HG03064 (cell line): ENCODE data around the gene VPS13C.

Source experiments
- ATAC-seq: cut with Tn5 transposase; IDR thresholded peaks from one replicate; pipeline ENCODE4 v1.9.1; 2021; ENCODE audit warnings: low read depth; ENCODE audit not compliant: unreplicated experiment

The VPS13C gene

DNA sequence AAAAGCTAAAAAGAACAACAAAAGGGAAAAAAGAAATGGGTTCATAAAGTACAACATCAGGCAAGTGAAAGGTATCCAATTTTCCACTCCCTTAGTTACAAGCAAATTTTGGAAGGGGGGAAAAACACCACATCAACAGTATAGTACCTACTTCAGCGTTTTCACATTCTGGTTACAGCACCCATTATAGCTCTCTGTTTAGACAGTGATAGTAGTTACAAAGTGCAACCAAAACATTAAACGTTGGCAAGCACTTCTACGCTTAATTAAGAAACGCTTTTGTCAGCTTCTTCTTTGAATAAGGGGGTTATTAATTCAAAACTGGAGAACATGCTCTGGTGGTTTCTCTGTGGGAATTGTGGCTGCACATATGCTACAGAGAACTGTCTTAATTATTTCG, 180.2 kb downstream of the VPS13C start:
- ATAC-seq: no peak

DNA sequence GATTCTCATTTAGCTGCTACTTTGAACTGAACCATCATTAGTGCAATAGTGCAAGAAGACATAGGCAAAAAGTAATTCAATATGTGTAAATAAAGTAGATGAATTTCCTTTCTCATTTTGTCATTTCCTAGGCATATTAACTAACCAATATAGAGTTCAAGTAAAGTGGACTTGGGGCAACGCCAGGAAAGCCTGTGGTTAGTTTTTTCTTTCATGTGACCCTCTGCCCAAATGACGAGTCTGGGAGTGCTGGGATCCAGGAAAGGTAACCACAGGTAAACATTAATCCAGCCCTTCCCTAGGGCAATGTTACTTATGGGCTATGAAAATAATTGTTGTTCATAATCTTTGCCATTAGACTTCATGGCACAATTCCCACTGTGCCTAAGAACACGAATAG, 181.0 kb downstream of the VPS13C start:
- ATAC-seq: no peak

DNA sequence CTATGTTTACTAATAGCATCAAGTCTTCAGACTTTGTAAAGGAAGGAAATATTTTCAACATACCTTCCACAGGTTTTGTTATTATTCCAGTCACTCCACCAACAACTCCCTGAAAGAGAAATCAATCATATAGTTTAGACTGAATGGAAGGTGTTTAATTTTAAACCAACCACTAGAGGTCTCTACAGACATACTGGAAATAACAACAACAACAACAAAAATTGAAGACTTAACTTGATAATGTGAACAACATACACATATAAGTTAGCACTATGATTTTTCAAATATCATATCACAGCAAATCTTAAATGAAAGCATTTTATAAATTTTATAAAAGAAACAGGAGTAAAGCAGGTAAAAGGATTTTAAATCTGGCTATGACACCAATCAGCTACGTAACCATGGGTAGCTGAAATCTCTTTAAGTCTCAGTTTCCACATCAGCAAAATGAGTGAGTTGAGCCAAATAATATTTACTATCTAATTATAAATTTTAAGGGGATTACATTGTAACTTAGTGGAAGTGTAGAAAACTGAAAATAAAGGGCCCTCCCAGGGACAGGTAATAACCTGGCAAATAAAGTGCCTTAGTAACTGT, 188.2 kb downstream of the VPS13C start:
- no peak for ATAC-seq

DNA sequence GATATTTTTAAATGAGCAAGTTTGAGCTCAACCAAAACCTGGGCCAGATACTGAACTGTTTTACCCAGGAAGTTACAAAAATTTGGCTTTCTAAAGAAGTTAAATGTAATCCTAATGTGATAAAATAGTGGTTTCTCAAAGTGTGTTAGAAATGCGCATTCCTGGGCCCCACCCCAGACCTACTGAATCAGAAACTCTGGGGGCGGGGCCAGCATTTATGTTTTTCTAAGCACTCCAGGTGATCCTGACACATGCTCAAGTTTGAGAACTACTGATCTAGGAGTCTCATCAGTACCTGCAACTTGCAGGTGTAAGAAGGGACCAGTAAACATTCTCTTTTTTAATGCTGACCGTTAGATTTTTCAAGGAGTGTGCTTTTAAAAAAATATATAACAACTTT, 190.6 kb downstream of the VPS13C start:
- ATAC-seq: no peak

DNA sequence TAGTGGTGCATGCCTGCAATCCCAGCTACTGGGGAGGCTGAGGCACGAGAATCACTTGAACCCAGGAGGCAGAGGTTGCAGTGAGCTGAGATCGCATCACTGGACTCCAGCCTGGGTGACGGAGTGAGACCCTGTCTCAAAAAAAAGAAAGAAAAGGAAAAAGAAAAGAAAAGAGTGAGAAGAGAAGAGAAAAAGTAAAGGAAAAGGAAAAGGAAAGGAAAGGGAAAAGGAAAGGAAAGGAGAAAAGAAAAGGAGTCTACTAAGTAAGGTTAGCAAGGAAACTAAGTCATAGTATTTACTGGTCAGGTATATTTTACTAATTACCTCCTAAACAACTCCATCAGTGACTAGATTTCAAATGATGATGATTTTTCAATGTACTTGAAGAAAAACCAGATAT, 198.3 kb downstream of the VPS13C start:
- no peak for ATAC-seq

DNA sequence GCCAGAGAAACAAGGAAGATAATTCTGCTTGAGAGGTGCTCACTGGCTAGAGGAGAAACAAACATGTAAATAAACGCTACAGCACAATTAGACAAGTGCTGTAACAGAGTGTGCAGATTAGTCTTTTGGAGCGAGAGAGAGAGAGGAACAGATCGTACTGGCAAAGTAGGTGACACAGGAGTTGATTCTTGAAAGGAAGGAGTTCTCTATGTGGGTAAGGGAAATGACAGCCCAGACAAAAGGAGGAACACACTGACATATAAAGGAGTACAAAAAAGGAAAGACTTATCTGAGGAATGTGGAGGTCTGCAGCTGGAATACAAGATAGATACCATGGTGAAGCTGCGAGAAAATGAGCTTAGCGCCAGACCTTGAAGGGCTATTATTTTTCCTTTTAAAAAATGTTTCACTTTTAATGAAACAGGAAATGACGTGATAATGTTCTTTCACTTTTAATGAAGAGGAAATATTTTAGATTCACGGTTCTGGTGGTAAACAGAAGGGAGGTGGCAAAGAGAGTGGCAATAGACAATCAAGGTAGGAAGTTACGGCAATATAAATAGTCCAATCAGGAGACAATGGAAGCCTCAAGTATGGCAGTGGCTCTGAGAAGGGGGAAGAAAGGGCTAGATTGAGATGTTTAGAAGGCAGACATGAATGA, 202.9 kb downstream of the VPS13C start:
- ATAC-seq: no peak

DNA sequence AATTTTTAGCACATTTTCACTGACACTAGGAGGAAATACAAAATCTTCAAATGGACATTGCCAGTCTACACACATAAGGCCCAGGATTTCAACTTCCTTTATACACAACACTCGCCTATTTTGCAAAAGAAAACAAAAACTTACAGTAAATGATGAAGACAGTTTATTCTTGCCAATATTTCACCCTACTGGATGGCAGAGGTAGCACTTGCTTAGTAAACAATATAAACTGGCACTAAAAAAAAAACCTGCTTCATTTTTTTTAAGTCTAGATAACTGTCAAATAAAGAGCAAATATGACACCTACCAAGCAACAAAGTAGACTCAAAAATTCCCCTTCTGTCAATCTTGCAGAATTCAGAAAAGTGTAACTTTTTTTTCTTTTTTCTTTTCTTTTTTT, 204.0 kb downstream of the VPS13C start:
- no peak for ATAC-seq

DNA sequence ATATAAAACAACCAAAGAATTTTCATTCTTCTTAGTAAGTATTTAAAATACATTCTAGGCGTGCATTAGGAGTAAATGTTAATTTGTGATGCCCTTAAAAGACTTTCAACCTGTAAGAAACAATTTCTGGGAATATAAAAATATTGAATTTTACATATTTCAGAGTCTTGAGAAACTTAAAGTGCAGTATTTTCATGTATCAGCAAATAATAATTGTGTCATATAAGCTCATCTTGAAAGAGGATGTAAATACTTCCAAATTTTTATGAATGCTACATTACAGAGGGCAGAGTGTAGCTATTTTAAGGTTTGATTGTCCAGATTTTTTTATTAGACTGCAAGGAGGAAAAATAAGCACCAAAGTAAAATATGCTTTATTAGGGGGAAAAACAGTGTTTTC, 207.1 kb downstream of the VPS13C start:
- ATAC-seq: no peak

DNA sequence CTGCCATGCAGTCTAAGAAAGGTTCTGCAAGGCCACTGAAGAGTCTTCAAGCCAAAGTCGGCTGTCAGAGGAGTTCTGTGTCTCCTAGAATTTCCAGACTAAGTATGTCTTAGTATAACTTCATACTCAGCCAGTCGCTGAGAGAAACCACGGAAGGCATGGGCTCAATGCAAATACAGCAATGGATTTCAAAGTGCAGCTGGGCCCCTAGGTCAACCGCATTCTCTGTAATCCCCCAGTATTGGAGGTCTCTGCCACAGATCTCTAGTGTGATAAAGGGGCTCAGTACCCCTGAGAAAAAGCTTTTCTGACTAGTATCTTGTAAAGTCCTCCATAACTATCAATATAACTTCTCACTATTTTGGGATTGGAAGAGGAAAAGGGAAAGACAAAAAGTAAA, 208.3 kb downstream of the VPS13C start:
- ATAC-seq: no peak

DNA sequence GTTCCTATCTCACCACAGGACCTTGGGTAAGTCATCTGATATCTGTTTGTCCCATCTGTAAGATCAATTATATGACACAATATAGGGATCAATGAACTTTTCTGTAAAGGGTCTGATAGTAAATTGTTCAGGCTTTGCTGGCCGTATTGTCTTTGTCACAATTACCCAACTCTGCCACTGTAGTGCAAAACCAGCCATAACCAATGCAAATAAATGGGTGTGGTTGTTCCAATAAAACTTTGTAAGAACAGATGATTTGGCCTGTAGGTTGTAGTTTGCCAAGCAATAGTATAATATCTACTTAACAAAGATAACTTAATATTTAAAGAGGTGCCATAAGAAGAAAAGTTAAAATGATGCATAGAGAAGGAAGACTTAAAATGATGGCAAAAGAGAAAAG, 210.8 kb downstream of the VPS13C start:
- ATAC-seq: no peak

DNA sequence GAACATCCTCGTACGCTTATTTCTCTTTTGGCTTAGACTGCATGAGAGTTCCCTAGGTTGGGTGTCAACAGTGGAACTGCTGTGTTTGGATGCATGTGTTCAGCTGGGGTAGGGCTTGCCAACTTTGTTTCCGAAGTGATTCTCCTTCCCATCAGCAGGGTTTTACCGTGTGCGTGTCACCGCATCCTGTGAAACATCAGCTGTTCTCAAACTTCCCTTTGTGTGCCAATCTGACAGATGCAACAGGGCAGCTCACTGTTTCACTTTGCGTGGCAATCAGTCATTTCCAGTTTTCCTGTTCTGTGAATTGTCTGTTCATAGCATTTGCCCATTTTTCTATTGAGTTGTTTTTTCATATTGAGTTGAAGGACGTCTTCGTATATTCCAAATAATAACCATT, 218.8 kb downstream of the VPS13C start:
- no peak for ATAC-seq

DNA sequence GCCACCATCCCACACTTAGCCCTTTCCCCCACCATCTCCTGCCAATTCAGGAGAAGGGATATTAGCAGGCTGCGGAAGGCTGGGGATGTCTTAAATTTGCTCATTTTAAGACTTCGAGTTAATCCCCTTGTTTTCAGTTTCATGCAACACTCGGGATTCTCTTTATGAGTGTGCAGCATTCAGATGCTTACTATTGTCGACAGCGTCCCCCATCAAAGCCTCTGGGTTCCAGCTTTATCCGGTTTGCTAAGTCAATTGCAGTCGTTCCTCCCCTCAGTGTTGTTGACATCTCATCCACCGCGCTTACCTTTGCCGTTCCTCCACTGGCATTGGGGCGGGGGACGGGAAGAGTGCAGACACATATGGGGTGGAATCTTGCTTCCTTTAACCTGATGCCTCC, 220.2 kb downstream of the VPS13C start:
- ATAC-seq: no peak

DNA sequence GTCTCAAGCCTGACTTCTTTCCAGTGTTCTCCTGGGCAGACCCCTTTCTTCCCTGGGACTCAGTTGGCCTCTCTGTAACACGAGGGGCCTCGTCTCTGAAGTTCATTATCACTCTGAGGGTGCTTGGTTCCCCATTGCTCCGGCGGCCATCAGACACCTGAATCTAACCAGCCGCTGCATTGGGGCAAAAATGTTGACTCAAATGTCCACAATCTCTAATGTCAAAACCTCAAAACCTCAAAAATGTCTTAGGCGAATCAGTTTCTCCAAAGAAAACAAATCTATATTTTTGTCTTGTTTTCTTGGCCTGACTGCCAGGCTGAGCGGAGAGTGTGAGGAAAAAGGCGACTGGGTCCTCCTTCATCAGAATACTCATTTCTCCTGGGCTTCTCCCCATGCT, 220.7 kb downstream of the VPS13C start:
- ATAC-seq: no peak

DNA sequence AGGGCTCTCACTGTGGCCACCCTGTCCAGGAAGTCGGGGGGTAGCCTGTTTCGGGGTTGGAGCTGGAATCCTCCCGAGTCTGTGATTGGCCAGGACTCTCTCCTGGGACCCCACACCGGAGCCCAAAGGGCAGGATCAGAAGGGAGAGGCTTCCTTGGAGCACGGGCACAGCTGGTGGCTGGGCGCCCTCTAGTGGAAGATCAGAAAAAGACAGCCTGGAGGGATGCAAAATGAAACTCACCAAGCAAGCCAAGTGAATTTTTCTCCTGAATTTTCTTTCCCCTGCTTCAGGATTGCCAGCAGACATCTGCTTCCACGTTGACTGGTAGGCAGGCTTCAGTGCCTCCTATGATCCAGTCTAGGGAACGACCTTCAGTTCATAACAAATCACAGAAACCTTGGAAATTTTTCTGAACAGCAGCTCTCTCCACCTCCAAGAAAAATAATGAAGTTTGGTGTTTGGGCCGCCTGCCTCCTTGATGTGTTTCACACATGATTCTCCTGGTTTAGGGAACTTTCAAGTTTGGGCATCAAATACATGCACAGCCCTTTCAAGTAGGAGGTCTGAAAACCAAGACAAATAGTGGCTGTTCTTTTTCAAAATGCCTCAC, 224.6 kb downstream of the VPS13C start:
- ATAC-seq: no peak

DNA sequence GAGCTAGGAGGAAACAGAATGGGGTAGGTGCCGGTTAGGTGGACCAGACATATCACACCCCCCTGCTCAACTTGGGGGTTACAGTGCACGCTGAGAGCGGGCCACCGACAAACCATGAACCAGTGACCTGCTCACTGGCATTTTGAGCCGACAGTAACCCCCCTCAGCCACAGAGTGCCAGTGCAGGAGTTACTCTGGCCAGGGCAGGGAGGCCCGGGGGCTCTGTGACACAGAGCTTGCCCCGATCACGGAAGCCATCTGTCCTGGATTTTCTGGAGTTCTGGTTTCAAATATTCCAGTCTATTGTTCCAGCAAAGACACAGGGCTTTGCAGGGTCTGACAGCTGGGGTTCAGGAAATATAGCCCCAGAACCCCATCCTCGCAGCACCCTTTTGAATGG, 225.2 kb downstream of the VPS13C start:
- ATAC-seq: no peak

DNA sequence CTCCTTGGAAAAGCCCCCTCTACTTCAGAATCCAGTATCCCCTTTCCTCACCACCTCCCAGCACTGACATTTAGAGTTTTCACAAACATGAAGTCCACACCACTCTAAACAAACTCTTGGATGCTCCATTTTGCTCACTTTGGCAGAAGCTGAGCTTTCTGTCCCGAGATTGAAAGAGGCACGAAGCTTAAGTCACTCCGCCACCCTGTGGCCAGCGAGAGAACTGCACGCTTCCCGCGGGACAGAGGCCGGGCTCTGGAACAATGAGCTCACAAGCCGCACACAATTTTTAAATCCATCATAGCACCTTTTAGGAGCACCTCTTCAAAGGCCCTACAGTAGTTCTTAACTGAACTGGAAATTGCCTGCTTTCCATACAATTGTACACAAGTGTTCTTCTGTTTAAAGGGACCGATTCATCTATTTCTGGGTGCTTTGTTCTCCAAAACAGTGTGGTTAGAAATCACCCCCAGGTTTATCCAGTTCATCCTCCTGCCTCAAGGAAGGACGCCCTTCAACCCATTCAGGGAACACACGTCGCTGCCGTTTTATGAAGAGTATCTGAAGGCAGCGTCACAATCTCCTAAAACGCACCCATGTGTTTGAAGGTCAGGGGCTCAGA, 226.1 kb downstream of the VPS13C start:
- no peak for ATAC-seq

DNA sequence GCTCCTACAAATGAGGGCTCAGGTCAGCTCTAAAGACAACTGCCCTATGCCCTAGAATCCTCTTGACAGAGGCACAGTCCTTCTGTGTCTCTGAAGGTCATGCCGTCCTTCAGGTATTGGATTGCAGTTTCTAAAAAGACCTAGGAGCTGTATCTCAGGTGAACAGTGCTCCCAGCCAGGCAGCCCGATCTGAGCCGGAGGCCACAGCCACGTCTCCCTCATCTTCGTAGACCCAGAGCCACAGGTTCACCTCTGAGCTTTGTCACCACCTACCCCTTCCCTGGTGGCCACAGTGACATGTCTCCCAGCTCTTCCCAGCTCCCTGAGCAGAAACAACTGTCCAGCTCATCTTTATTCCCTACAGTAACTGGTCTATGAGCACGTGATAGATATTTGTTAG, 228.0 kb downstream of the VPS13C start:
- ATAC-seq: no peak

DNA sequence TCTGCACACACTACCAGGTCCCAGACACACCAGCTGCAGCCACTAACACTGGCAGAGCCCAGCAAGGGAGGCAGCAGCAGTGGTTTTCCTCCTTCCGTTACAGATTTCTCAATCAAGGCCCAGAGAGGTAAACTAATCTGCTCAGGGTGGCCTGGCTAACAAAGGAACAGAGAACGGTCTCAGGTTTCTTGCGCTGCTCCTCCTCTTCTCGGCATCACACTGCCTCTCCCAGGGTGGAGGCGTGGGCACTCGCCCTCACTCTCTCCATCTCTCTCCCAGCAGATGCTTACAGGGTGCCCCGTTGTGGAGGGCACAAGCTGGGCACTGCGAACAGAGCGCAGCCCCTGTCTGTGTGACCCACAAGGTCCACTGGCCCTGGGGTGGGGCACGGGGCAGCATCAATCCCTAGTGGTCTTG, 228.7 kb downstream of the VPS13C start:
- no peak for ATAC-seq

DNA sequence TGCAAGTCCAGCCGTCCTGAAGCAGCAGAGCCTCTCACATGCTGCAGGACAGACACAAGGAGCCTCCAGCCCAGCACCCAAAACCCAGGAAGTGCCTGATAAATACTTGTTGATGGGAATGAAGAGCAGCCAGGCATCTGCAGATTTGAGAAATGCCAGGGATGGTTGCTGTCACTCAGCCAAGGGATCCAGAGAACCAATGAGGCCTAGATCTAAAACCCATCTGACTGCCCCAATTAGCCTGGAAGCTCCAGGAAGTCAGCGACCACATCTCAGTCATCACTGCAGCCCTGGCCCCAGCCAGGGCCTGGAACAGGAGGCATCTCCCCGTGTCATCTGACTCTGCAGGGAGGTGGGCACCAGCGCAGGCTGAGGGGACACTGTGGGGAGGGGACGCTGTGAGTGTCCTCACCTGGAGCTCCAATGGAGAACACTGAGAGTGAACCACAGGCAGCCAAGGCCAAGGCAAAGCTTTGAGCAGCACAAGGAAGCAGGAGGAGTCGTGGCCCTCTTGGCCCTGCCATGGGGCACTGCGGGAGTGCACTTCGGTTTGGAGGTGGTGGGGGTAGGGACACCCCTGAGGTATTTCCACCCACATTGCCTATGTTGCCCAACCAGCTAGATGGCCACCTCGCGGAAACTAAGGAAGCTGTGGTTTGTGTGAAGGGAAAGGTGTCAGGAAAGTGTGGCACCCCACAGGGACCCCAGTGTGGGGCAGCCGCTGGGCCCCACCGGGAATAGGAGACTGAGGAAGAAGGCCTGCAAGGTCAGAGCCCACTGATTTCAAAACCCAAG, 229.5 kb downstream of the VPS13C start:
- no peak for ATAC-seq

DNA sequence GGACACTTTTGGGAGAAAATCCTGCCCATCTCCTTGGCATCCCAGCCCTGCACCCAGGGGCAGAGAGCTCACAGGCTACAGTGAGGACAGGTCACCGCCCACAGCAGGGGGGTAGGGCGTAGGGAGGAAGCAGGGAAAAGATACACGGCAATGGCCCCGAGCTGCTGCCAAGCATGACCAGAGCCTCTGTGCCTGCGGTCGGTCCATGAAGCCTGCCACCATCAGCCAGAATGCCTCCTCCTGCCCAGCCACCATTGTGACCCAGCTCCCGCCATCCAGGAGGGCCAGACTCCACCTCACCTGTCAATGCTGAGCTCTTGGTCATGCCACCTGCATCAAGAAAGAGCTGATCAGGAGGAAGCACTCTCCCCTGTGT, 230.7 kb downstream of the VPS13C start:
- no peak for ATAC-seq

DNA sequence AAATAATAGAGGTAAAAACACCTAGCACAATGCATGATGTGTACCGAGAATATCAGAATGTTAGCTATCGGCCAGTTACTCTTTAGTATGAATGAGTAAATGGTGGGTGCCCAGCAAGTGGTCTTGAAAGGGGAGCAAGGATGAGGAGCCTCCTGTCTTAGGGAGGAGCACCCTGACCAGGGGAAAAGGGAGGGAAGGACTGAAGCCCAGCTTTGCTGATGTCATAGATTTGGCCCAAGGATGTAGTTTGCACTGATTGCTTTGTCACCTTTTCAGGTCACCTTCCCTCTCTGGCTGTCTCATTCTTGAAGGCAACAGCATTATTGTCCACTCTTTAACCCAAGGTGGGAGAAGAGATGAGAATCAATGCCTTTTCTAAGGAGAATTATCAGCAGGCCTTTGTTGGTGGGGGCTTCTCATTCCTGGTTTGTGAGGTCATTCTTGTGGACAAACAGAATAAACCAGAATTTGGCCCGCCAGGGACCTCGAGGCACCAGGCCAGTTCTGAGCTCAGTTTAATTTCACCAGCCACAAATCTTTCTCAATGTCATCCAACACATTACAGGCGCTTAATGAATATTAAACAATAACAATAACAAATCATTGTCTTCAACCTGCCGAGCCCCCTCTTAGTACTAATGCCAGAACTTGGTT, 231.3 kb downstream of the VPS13C start:
- no peak for ATAC-seq
